HCT116 (cell line): ENCODE results near the gene CELF4. TPM values are rescaled to one million over a fixed set of nuclear protein-coding genes. Genes with fewer than 3 reads are reported as not detected.

ENCODE experiments used
- ATAC-seq: fragments of 200-7000 bp; cut with Tn5 transposase; 2 replicates; pipeline ENCODE4 v1.9.1; 2020; ENCODE audit warnings: mild to moderate bottlenecking, moderate library complexity
- BruUV-seq: library from RNA; stranded (reverse); fragments of 400-500 nt; replicated peaks from 2 replicates; lab custom pipeline; 2021; lab: Mats Ljungman, UMichigan
- CTCF ChIA-PET: fragments of 300-600 bp; sonication (Branson Sonifier 250); formaldehyde crosslinking; loops from one replicate; lab custom pipeline; 2021; ENCODE audit warnings: antibody characterized with exemption; lab: Charles Lee
- POLR2A ChIA-PET: fragments of 300-600, 350-600 bp; sonication (Branson Sonifier 250); formaldehyde crosslinking; loops from one replicate; lab custom pipeline; 2021; ENCODE audit warnings: antibody characterized with exemption; lab: Charles Lee
- RAD21 ChIA-PET, 2 experiments: fragments of 300-600 bp; sonication (Branson Sonifier 250); formaldehyde crosslinking; loops; one replicate each; lab custom pipeline; 2023; ENCODE audit warnings: low total read pairs in 2 of 2; ENCODE audit not compliant: uncharacterized antibody in 2 of 2, unreplicated experiment in 2 of 2, low non-redundant PET in 1 of 2; lab: Charles Lee
- DNase-seq: peaks from one replicate; pipeline ENCODE4 v3.0.0-alpha.2; 2010; ENCODE audit warnings: low read depth, low spot score
- H2AFZ ChIP-seq: fragments of 200-600 bp; shearing (Covaris generic), sonication (generic); 2 replicates; pipeline ENCODE4 v1.6.1; 2017; ENCODE audit warnings: low read depth, mixed run types, mixed read lengths, antibody characterized with exemption, low read length; ENCODE audit not compliant: poor library complexity, severe bottlenecking
- H3K27ac ChIP-seq: 2 replicates; pipeline ENCODE4 v1.5.1; 2012; ENCODE audit warnings: low read depth, low read length
- H3K27me3 ChIP-seq: fragments of 200-600 bp; sonication (generic); 2 replicates; pipeline ENCODE4 v1.6.1; 2016; ENCODE audit warnings: mixed run types, low read length, mixed read lengths; ENCODE audit not compliant: insufficient read depth
- H3K36me3 ChIP-seq, 2 experiments: fragments of 200-500 bp in 1 of 2; fragments of 200-600 bp in 1 of 2; sonication (Bioruptor generic) in 1 of 2; sonication (generic) in 1 of 2; 2 replicates each; pipeline versions ENCODE4 v1.5.1 to v1.6.1; 2014 to 2016; ENCODE audit warnings: low read length in 2 of 2, inconsistent platforms in 1 of 2, mixed read lengths in 1 of 2, mixed run types in 1 of 2; ENCODE audit not compliant: insufficient read depth in 2 of 2, control insufficient read depth in 1 of 2
- H3K4me1 ChIP-seq, 2 experiments: fragments of 200-600 bp in 1 of 2; sonication (generic) in 1 of 2; 2 replicates each; pipeline versions ENCODE4 v1.5.1 to v1.6.1; 2012 to 2017; ENCODE audit warnings: low read length in 2 of 2, inconsistent platforms in 1 of 2, mild to moderate bottlenecking in 1 of 2, mixed read lengths in 1 of 2, mixed run types in 1 of 2, moderate library complexity in 1 of 2; ENCODE audit not compliant: insufficient read depth in 2 of 2, control insufficient read depth in 1 of 2
- H3K4me2 ChIP-seq: fragments of 200-600 bp; sonication (generic); 2 replicates; pipeline ENCODE4 v1.6.1; 2017; ENCODE audit warnings: mixed run types, low read length, mixed read lengths
- H3K4me3 ChIP-seq, 2 experiments: fragments of 200-600 bp in 1 of 2; sonication (generic) in 1 of 2; replicated peaks in 1 of 2; 2 replicates each; pipeline ENCODE4 v1.5.1; 2011 to 2016; ENCODE audit warnings: low read length in 2 of 2, control low read depth in 1 of 2, low read depth in 1 of 2, mild to moderate bottlenecking in 1 of 2, mixed read lengths in 1 of 2, mixed run types in 1 of 2
- H3K79me2 ChIP-seq: fragments of 200-600 bp; sonication (generic); 2 replicates; pipeline ENCODE4 v1.6.1; 2017; ENCODE audit warnings: mild to moderate bottlenecking, mixed run types, low read length, moderate library complexity, mixed read lengths; ENCODE audit not compliant: insufficient read depth
- H3K9ac ChIP-seq: fragments of 200-600 bp; sonication (generic); 2 replicates; pipeline ENCODE4 v1.6.1; 2016; ENCODE audit warnings: low read length, mixed read lengths
- H3K9me2 ChIP-seq: fragments of 200-600 bp; sonication (generic), shearing (Covaris generic); 2 replicates; pipeline ENCODE4 v1.6.1; 2017; ENCODE audit warnings: mixed run types, mild to moderate bottlenecking, moderate library complexity; ENCODE audit not compliant: insufficient read depth
- H3K9me3 ChIP-seq, 2 experiments: fragments of 200-500 bp in 1 of 2; fragments of 200-600 bp in 1 of 2; sonication (Bioruptor generic) in 1 of 2; sonication (generic) in 1 of 2; 2 replicates each; pipeline ENCODE4 v1.6.1; 2014 to 2017; ENCODE audit warnings: low read length in 2 of 2, mixed read lengths in 2 of 2, inconsistent platforms in 1 of 2, low read depth in 1 of 2, mild to moderate bottlenecking in 1 of 2, mixed run types in 1 of 2, moderate library complexity in 1 of 2; ENCODE audit not compliant: control insufficient read depth in 1 of 2, insufficient read depth in 1 of 2
- H4K20me1 ChIP-seq: fragments of 200-600 bp; sonication (generic), shearing (Covaris generic); 2 replicates; pipeline ENCODE4 v1.6.1; 2017; ENCODE audit warnings: mixed run types, mild to moderate bottlenecking, moderate library complexity; ENCODE audit not compliant: insufficient read depth
- CEBPB ChIP-seq: IDR thresholded peaks from 2 replicates; pipeline ENCODE4 v1.6.1; 2012; ENCODE audit warnings: low read depth
- ELF1 ChIP-seq: IDR thresholded peaks from 2 replicates; pipeline ENCODE4 v1.6.1; 2012; ENCODE audit warnings: low read depth, borderline replicate concordance
- EZH2 ChIP-seq: fragments of 200-600 bp; sonication (generic); IDR thresholded peaks from 2 replicates; pipeline ENCODE4 v1.6.1; 2017; ENCODE audit warnings: antibody characterized with exemption, mixed run types
- EZH2phosphoT487 ChIP-seq: fragments of 200-600 bp; IDR thresholded peaks from 2 replicates; pipeline ENCODE4 v1.6.1; 2018; ENCODE audit warnings: antibody characterized with exemption, borderline replicate concordance
- RAD21 ChIP-seq: IDR thresholded peaks from 2 replicates; pipeline ENCODE4 v1.6.1; 2012; ENCODE audit warnings: low read depth, mild to moderate bottlenecking
- SIN3A ChIP-seq: IDR thresholded peaks from 2 replicates; pipeline ENCODE4 v1.6.1; 2012; ENCODE audit warnings: low read depth
- SRF ChIP-seq: IDR thresholded peaks from 2 replicates; pipeline ENCODE4 v1.6.1; 2012; ENCODE audit warnings: low read depth
- TCF7L2 ChIP-seq: IDR thresholded peaks from 2 replicates; pipeline ENCODE4 v1.7.0; 2011; ENCODE audit warnings: borderline replicate concordance, inconsistent platforms; ENCODE audit not compliant: insufficient read depth, insufficient read length; ENCODE audit errors: extremely low read depth
- ZNF274 ChIP-seq: fragments of 200-500 bp; sonication (Bioruptor generic); IDR thresholded peaks from 2 replicates; pipeline ENCODE4 v1.6.1; 2014; ENCODE audit warnings: mild to moderate bottlenecking, low read depth, low read length, inconsistent platforms
- intact Hi-C: fragments of 100-400 bp; cut with micrococcal nuclease; formaldehyde crosslinking; loops from 2 replicates; pipeline ENCODE4 v1.10.0; 2022
- total RNA-seq: library from RNA; stranded (reverse); gene quantifications from one replicate; pipeline ENCODE4 v1.2.1, GENCODE V29; 2021; ENCODE audit not compliant: unreplicated experiment
- TF ChIP-seq, protein P1 (sequence below), 3 experiments: fragments of 200-600 bp in 1 of 3; sonication (generic) in 1 of 3; IDR thresholded peaks in 2 of 3; conservative IDR thresholded peaks in 1 of 3; 2 replicates each; pipeline ENCODE4 v1.5.1; 2012 to 2017; ENCODE audit warnings: low read depth in 2 of 3, low read length in 2 of 3, antibody characterized with exemption in 1 of 3, borderline replicate concordance in 1 of 3, control low read depth in 1 of 3, mild to moderate bottlenecking in 1 of 3, mixed read lengths in 1 of 3, mixed run types in 1 of 3, moderate library complexity in 1 of 3; ENCODE audit not compliant: insufficient read depth in 1 of 3
- TF ChIP-seq, protein P2 (sequence below): IDR thresholded peaks from 2 replicates; pipeline ENCODE4 v1.6.1; 2011; ENCODE audit warnings: mild to moderate bottlenecking, low read length, moderate library complexity; ENCODE audit not compliant: insufficient replicate concordance; ENCODE audit errors: extremely low read depth
- TF ChIP-seq, protein P3 (sequence below): IDR thresholded peaks from 2 replicates; pipeline ENCODE4 v1.6.1; 2012

Gene CELF4
- total RNA-seq, 1 experiment from 2014 or later = not detected

DNA sequence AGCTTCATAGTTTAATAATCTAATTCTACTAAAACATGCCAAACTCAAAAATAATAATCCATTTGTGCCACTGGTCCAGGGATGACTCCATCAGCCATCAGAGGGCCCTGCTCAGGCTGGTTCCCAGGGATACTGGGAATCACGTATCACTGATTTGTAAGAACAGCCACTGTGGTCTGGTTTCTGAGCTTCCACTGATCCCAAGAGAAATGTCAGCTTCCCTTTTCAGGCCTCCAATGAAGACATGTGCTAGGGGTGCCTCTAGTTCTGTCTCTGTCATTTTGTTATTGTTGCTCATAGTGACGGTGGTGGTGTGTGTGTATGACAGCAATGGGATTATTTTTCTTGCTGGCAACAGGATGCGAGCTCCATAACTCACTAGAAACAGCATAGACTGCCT lies 83.2 kb downstream of the CELF4 start:
- no peaks in the 10 kb centered on the region for H3K79me2 ChIP-seq
- H3K36me3 ChIP-seq = no peaks in the 10 kb centered on the region
- ChIA-PET CTCF (no interaction called here), RAD21 (no interaction called here), POLR2A (no interaction called here)
- no peaks in the 10 kb centered on the region for H3K9me3 ChIP-seq
- H3K4me2 ChIP-seq = no peak overlapping the region
- no peak for ATAC-seq
- no peak for DNase-seq
- no peak overlapping the region for H2AFZ ChIP-seq
- no peaks in the 10 kb centered on the region for H4K20me1 ChIP-seq
- H3K4me1 ChIP-seq = peaks cover 0 to 17% of the 10 kb centered on the region in 2 experiments; a peak in 2 of 4 replicates
- no peak overlapping the region for H3K4me3 ChIP-seq
- H3K9me2 ChIP-seq = no peaks in the 10 kb centered on the region
- peaks cover 4% of the 10 kb centered on the region; the same call in 1 of the 2 replicates for H3K27me3 ChIP-seq
- intact Hi-C loops = no loop called here
- no peak overlapping the region for H3K27ac ChIP-seq
- H3K9ac ChIP-seq = no peak overlapping the region
- TF ChIP-seq EZH2phosphoT487 (no peak), SRF (no peak), SIN3A (no peak), EZH2 (no peak)
- TF ChIP-seq, protein P1, sequence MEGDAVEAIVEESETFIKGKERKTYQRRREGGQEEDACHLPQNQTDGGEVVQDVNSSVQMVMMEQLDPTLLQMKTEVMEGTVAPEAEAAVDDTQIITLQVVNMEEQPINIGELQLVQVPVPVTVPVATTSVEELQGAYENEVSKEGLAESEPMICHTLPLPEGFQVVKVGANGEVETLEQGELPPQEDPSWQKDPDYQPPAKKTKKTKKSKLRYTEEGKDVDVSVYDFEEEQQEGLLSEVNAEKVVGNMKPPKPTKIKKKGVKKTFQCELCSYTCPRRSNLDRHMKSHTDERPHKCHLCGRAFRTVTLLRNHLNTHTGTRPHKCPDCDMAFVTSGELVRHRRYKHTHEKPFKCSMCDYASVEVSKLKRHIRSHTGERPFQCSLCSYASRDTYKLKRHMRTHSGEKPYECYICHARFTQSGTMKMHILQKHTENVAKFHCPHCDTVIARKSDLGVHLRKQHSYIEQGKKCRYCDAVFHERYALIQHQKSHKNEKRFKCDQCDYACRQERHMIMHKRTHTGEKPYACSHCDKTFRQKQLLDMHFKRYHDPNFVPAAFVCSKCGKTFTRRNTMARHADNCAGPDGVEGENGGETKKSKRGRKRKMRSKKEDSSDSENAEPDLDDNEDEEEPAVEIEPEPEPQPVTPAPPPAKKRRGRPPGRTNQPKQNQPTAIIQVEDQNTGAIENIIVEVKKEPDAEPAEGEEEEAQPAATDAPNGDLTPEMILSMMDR (IDR thresholded peaks at IDR 0.05 in 2 of 3, conservative IDR thresholded peaks at IDR 0.05 in 1 of 3; ENCODE audit: borderline replicate concordance in 1 of 3, insufficient read depth in 1 of 3, low read depth in 2 of 3, low read length in 2 of 3) = no peak
- BruUV-seq = no TSS peak

DNA sequence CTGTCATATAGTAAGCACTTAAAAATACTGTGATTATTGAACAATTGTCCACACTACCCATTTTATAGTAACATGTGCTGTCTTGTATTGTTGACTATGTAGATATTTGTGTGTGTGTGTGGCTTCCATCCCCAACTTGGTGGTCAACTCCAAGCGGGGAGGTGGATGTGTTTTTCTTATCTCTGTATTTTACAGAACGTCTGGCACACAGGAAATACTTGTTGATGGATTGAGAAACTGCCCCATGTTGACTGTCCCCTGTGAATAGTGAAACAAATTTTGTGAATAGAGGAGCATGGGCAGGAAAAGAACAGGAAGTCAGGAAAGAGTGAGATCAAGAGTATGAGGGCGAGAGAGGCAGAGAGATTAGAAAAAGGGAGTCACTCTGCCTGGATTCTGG lies 83.6 kb downstream of the CELF4 start:
- ATAC-seq (no peak), DNase-seq (no peak)
- no peak overlapping the region for H2AFZ ChIP-seq
- no peak for TF ChIP-seq EZH2phosphoT487
- TF ChIP-seq TCF7L2 = no peak
- TF ChIP-seq CEBPB = no peak
- TF ChIP-seq RAD21 = no peak
- no peak for TF ChIP-seq ZNF274
- no peak for TF ChIP-seq ELF1
- no peak for TF ChIP-seq SRF
- TF ChIP-seq, protein P2, sequence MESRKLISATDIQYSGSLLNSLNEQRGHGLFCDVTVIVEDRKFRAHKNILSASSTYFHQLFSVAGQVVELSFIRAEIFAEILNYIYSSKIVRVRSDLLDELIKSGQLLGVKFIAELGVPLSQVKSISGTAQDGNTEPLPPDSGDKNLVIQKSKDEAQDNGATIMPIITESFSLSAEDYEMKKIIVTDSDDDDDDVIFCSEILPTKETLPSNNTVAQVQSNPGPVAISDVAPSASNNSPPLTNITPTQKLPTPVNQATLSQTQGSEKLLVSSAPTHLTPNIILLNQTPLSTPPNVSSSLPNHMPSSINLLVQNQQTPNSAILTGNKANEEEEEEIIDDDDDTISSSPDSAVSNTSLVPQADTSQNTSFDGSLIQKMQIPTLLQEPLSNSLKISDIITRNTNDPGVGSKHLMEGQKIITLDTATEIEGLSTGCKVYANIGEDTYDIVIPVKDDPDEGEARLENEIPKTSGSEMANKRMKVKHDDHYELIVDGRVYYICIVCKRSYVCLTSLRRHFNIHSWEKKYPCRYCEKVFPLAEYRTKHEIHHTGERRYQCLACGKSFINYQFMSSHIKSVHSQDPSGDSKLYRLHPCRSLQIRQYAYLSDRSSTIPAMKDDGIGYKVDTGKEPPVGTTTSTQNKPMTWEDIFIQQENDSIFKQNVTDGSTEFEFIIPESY = no peak
- TF ChIP-seq, protein P1 (IDR thresholded peaks at IDR 0.05 in 2 of 3, conservative IDR thresholded peaks at IDR 0.05 in 1 of 3; ENCODE audit: borderline replicate concordance in 1 of 3, insufficient read depth in 1 of 3, low read depth in 2 of 3, low read length in 2 of 3) = no peak
- TF ChIP-seq, protein P3, sequence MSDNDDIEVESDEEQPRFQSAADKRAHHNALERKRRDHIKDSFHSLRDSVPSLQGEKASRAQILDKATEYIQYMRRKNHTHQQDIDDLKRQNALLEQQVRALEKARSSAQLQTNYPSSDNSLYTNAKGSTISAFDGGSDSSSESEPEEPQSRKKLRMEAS = no peak
- no peaks in the 10 kb centered on the region for H4K20me1 ChIP-seq
- no peak overlapping the region for H3K4me3 ChIP-seq
- peaks cover 4% of the 10 kb centered on the region; the same call in 1 of the 2 replicates for H3K27me3 ChIP-seq
- intact Hi-C loops = no loop called here
- no peaks in the 10 kb centered on the region for H3K79me2 ChIP-seq
- no peak overlapping the region for H3K9ac ChIP-seq
- ChIA-PET POLR2A (no interaction called here), RAD21 (no interaction called here), CTCF (no interaction called here)
- no TSS peak for BruUV-seq
- H3K4me2 ChIP-seq = peak overlapping the region; percentile 36
- H3K36me3 ChIP-seq = no peaks in the 10 kb centered on the region
- no peaks in the 10 kb centered on the region for H3K9me3 ChIP-seq
- H3K9me2 ChIP-seq = no peaks in the 10 kb centered on the region
- H3K27ac ChIP-seq = no peak overlapping the region
- peaks cover 0 to 17% of the 10 kb centered on the region in 2 experiments; a peak in 2 of 4 replicates for H3K4me1 ChIP-seq
